Measurements from ENCODE around the gene SEMA3F. TPM values are rescaled to one million over a fixed set of nuclear protein-coding genes. Genes with fewer than 3 reads are reported as not detected.

The SEMA3F gene
- total RNA-seq, 1 donor from 2014 or later = 48.0 TPM

DNA sequence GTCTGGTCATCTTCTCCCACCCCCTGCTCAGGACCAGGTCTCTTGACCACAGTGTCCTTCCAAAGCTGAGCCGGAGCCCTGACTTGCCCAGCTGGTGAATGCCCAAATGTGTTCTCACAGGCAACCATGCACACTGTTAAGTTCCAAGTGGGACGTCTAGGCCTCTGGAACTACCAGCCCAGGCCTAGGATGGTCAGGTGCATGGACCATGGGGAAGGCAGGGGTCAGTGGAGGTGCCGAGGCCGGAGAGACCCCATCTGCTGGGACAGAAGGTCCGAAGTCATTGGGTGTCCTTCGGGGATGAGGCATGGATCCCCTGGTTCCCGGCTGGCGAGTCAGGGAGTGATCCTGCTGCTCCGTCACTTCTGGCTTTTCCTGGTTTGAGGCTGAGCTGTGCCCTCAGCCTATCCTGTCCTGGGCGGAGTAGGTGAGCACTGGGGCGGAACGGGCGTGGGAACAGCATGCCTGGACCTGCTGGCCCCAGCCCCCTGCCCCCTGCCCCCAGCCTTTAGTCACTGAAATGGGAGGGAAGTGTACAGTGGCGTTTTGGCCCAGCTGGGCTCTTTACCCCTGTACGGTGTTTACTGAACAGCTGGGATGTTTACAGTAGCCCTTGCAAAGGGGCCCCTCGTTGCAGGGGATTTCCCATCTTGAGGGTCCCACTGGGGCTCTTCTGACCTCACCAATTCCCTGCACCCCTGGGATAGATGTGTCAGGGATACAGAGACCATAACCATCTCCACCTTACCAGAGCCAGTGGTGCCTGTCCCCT is 12.1 kb downstream of the SEMA3F start:
- Mint-ChIP-seq H3K36me3 (peaks cover 9% of the 10 kb centered on the region), H3K4me3 (peak overlapping the region; percentile 67), H3K9me3 (no peaks in the 10 kb centered on the region), H3K27ac (peak overlapping the region; percentile 77), H3K4me1 (ENCODE audit: unreplicated experiment) (peaks cover 36% of the 10 kb centered on the region), H3K27me3 (no peaks in the 10 kb centered on the region)
- TF ChIP-seq CTCF (conservative IDR thresholded peaks at IDR 0.05) = no peak
- no peak for DNase-seq (ENCODE audit: extremely low spot score, unreplicated experiment)

GRCh38 chr3:50167841-50168209 is 12.7 kb downstream of the SEMA3F start:
- Mint-ChIP-seq H3K4me1 (ENCODE audit: unreplicated experiment) (peaks cover 36% of the 10 kb centered on the region), H3K27ac (no peak overlapping the region), H3K27me3 (no peaks in the 10 kb centered on the region), H3K4me3 (no peak overlapping the region), H3K9me3 (no peaks in the 10 kb centered on the region), H3K36me3 (peaks cover 5% of the 10 kb centered on the region)
- no peak for TF ChIP-seq CTCF (conservative IDR thresholded peaks at IDR 0.05)
- DNase-seq (ENCODE audit: extremely low spot score, unreplicated experiment) = no peak

- Mint-ChIP-seq H3K4me3 (no peak overlapping the region), H3K9me3 (no peaks in the 10 kb centered on the region), H3K27ac (no peak overlapping the region)
Measured at GRCh38 chr3:50168388-50168787, 13.3 kb downstream of the SEMA3F start.

GRCh38 chr3:50168791-50169190 is 13.7 kb downstream of the SEMA3F start:
- peaks cover 5% of the 10 kb centered on the region for H3K36me3 Mint-ChIP-seq
- peaks cover 36% of the 10 kb centered on the region for H3K4me1 Mint-ChIP-seq (ENCODE audit: unreplicated experiment)
- DNase-seq (ENCODE audit: extremely low spot score, unreplicated experiment) = no peak
- TF ChIP-seq CTCF (conservative IDR thresholded peaks at IDR 0.05) = no peak
- no peaks in the 10 kb centered on the region for H3K27me3 Mint-ChIP-seq
- no peaks in the 10 kb centered on the region for H3K9me3 Mint-ChIP-seq
- H3K27ac Mint-ChIP-seq = no peak overlapping the region
- no peak overlapping the region for H3K4me3 Mint-ChIP-seq

More at GRCh38 chr3:50168388-50168787, 13.3 kb downstream of the SEMA3F start:
- TF ChIP-seq CTCF (conservative IDR thresholded peaks at IDR 0.05) = no peak
- Mint-ChIP-seq H3K36me3 (peaks cover 5% of the 10 kb centered on the region), H3K4me1 (ENCODE audit: unreplicated experiment) (peaks cover 36% of the 10 kb centered on the region), H3K27me3 (no peaks in the 10 kb centered on the region)
- no peak for DNase-seq (ENCODE audit: extremely low spot score, unreplicated experiment)

DNA sequence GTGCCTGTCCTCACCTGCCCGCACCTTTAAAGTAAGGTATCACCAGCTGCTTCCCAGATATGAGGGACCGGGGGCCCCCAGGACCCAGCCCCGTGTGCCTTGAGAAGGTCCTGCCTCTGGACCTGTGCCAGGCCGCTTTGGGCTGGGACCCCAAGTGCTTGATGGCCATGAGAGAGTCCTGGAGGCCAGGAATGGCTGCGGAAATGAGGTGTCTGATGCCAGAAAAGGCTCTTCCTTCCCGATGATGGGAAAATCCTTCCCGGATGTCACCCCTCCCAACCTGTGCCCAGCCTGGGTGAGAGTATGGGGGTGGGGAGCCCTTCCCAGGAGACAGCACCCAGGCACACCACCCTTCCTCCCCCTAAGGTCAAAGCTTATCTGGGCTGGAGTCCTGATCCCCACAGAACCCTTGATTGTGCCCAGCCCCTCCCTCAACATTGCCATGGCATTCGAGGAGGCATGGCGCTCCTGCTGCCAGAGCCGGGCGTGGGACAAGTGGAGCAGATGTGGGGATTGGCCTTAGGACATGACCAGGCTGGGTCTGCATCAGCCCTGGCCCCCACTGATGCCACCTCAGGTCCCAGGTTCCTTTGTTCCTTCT is 14.2 kb downstream of the SEMA3F start:
- Mint-ChIP-seq H3K4me3 (no peak overlapping the region), H3K27ac (no peak overlapping the region), H3K27me3 (no peaks in the 10 kb centered on the region), H3K36me3 (peaks cover 5% of the 10 kb centered on the region), H3K4me1 (ENCODE audit: unreplicated experiment) (peaks cover 31% of the 10 kb centered on the region), H3K9me3 (no peaks in the 10 kb centered on the region)
- TF ChIP-seq CTCF (conservative IDR thresholded peaks at IDR 0.05) = no peak
- no peak for DNase-seq (ENCODE audit: extremely low spot score, unreplicated experiment)

Data from type B pancreatic cell (in vitro differentiated cells).